ENCODE data around the gene SLAMF1. TPM values are rescaled to one million over a fixed set of nuclear protein-coding genes. Genes with fewer than 3 reads are reported as not detected.

The SLAMF1 gene
- total and polyA plus RNA-seq, 2 donors (not counting 1 experiment from before 2014, with no cell fraction given), result 20.7 to 42.3 TPM

DNA sequence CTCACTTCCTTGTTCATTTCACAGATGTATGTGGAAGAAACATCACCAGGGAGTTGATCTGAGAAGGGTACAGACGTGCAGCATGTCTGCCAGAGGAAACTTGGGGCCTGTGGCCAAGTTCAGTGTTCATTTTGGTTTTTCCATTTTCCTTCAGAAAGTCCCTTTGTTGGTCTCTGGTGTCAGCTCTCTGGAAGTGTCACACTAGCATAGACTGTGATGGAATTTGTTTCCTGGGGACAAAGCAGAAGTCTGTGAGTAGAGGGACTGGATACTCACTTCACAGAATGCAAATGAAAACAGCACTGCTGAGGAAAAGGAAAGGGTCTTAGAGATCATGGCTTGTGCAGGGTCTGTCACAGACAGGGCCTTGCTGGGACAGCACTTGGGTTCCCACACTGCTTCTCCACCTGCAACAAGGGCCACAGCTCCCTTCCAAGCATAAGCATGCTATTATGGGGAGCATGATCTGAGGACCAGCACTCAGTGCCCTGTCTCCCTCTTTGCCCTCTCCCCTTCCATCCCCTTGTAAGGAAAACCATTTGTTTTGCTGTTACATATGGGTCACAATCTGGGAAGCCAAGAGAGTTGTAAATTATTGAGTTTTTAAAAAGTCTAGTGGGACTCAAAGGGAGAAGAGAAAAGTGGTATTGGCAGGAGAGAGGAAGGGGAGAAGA, 36.1 kb downstream of the SLAMF1 start:
- Histone ChIP-seq H3K27ac (ENCODE audit: low read length in 2 of 2) (peak overlapping the region in 1 of 2 donors; percentile 36), H3K27me3 (replicated peaks in 1 of 4; ENCODE audit: control extremely low read depth in 1 of 4, control insufficient read depth in 3 of 4, insufficient read depth in 4 of 4, low read length in 3 of 4) (no peaks in the 10 kb centered on the region), H3K9me3 (ENCODE audit: control extremely low read depth in 1 of 3, control insufficient read depth in 2 of 3, insufficient read depth in 1 of 3, low read length in 2 of 3) (peaks cover 0 to 6% (median 0%) of the 10 kb centered on the region in 3 donors), H3K36me3 (replicated peaks in 1 of 2; ENCODE audit: control extremely low read depth in 1 of 2, control insufficient read depth in 1 of 2, extremely low read depth in 1 of 2, insufficient read depth in 2 of 2, low read length in 1 of 2) (peaks cover 0 to 76% of the 10 kb centered on the region in 2 experiments), H4K20me1 (ENCODE audit: control insufficient read depth, insufficient read depth, low read length, poor library complexity, severe bottlenecking) (no peaks in the 10 kb centered on the region), H3K79me2 (ENCODE audit: control insufficient read depth, insufficient read depth, low read length) (peaks cover 8% of the 10 kb centered on the region), H2AFZ (ENCODE audit: insufficient read depth, low read depth, low read length, poor library complexity, severe bottlenecking) (no peak overlapping the region), H3K9ac (ENCODE audit: low read length) (no peak overlapping the region), H3K4me3 (ENCODE audit: control extremely low read depth in 1 of 5, extremely low read depth in 1 of 5, insufficient read depth in 1 of 5, low read depth in 2 of 5, low read length in 4 of 5) (no peak overlapping the region), H3K4me2 (replicated peaks; ENCODE audit: low read depth, low read length, poor library complexity, severe bottlenecking) (no peak overlapping the region), H3K4me1 (ENCODE audit: control insufficient read depth in 2 of 2, insufficient read depth in 2 of 2, low read length in 2 of 2) (peaks cover 20 to 22% of the 10 kb centered on the region in 2 donors)
- H3K27ac Mint-ChIP-seq, result peak overlapping the region; percentile 21
- WGBS (ENCODE audit: insufficient coverage), result 0% methylated on average over 1 of the region's 1 CpG
- DNase-seq (no peak), ATAC-seq (ENCODE audit: low read depth) (no peak)
- ChIA-PET POLR2A (no interaction called here), CTCF (interaction anchor here (1.0 to 10.6 kb wide), 12 partner anchors 7 to 258 kb away, joined by 3 to 233 read pairs (median 6); partner anchors contain the start of gene SLAMF1)
- no peaks in the 10 kb centered on the region for H3K27me3 Mint-ChIP-seq
- intact Hi-C loops (cut with micrococcal nuclease), result no loop called here
- H3K4me3 Mint-ChIP-seq, result no peak overlapping the region
- peaks cover 30% of the 10 kb centered on the region for H3K4me1 Mint-ChIP-seq
- TF ChIP-seq, protein P1, sequence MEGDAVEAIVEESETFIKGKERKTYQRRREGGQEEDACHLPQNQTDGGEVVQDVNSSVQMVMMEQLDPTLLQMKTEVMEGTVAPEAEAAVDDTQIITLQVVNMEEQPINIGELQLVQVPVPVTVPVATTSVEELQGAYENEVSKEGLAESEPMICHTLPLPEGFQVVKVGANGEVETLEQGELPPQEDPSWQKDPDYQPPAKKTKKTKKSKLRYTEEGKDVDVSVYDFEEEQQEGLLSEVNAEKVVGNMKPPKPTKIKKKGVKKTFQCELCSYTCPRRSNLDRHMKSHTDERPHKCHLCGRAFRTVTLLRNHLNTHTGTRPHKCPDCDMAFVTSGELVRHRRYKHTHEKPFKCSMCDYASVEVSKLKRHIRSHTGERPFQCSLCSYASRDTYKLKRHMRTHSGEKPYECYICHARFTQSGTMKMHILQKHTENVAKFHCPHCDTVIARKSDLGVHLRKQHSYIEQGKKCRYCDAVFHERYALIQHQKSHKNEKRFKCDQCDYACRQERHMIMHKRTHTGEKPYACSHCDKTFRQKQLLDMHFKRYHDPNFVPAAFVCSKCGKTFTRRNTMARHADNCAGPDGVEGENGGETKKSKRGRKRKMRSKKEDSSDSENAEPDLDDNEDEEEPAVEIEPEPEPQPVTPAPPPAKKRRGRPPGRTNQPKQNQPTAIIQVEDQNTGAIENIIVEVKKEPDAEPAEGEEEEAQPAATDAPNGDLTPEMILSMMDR (IDR thresholded peaks at IDR 0.05), result no peak
- TF ChIP-seq EZH2 (IDR thresholded peaks at IDR 0.05; ENCODE audit: borderline replicate concordance, insufficient read depth, low read depth, low read length, poor library complexity, severe bottlenecking), result no peak
- no peaks in the 10 kb centered on the region for H3K9me3 Mint-ChIP-seq (ENCODE audit: insufficient read depth)

DNA sequence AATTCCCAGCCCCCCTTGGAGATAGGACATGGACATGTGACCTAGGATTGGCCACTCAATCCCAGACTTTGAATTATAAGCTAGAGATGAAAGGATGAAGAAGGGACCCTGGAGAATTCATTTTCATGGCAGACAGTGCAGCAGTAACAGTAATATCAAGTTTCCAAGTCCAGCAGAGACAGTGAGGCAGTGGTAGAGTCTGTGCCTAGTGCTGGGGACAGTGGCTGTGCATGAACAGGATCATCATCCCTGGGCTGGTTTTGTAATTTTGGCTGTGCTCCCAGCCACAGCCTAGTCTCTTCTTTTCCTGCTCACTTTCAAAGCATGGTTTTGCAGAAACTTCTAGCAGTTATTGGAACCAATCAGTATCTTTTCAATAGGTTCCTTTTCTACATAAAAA, 37.9 kb downstream of the SLAMF1 start:
- Histone ChIP-seq H3K9ac (ENCODE audit: low read length) (no peak overlapping the region), H3K4me1 (ENCODE audit: control insufficient read depth in 2 of 2, insufficient read depth in 2 of 2, low read length in 2 of 2) (peaks cover 20 to 28% of the 10 kb centered on the region in 2 donors), H3K79me2 (ENCODE audit: control insufficient read depth, insufficient read depth, low read length) (peaks cover 8% of the 10 kb centered on the region), H3K27ac (ENCODE audit: low read length in 2 of 2) (no peak overlapping the region), H4K20me1 (ENCODE audit: control insufficient read depth, insufficient read depth, low read length, poor library complexity, severe bottlenecking) (no peaks in the 10 kb centered on the region), H3K9me3 (ENCODE audit: control extremely low read depth in 1 of 3, control insufficient read depth in 2 of 3, insufficient read depth in 1 of 3, low read length in 2 of 3) (peaks cover 4 to 10% (median 7%) of the 10 kb centered on the region in 3 donors), H2AFZ (ENCODE audit: insufficient read depth, low read depth, low read length, poor library complexity, severe bottlenecking) (no peak overlapping the region), H3K4me3 (ENCODE audit: control extremely low read depth in 1 of 5, extremely low read depth in 1 of 5, insufficient read depth in 1 of 5, low read depth in 2 of 5, low read length in 4 of 5) (no peak overlapping the region), H3K4me2 (replicated peaks; ENCODE audit: low read depth, low read length, poor library complexity, severe bottlenecking) (no peak overlapping the region), H3K27me3 (replicated peaks in 1 of 4; ENCODE audit: control extremely low read depth in 1 of 4, control insufficient read depth in 3 of 4, insufficient read depth in 4 of 4, low read length in 3 of 4) (no peaks in the 10 kb centered on the region), H3K36me3 (replicated peaks in 1 of 2; ENCODE audit: control extremely low read depth in 1 of 2, control insufficient read depth in 1 of 2, extremely low read depth in 1 of 2, insufficient read depth in 2 of 2, low read length in 1 of 2) (peaks cover 0 to 63% of the 10 kb centered on the region in 2 experiments)
- Mint-ChIP-seq H3K9me3 (ENCODE audit: insufficient read depth) (peaks cover 2% of the 10 kb centered on the region), H3K4me3 (no peak overlapping the region), H3K27me3 (no peaks in the 10 kb centered on the region), H3K27ac (peak overlapping the region; percentile 65), H3K4me1 (peaks cover 32% of the 10 kb centered on the region)
- ATAC-seq (ENCODE audit: low read depth) (no peak), DNase-seq (no peak)
- TF ChIP-seq, protein P1 (IDR thresholded peaks at IDR 0.05), result no peak
- TF ChIP-seq EZH2 (IDR thresholded peaks at IDR 0.05; ENCODE audit: borderline replicate concordance, insufficient read depth, low read depth, low read length, poor library complexity, severe bottlenecking), result no peak
- ChIA-PET POLR2A (no interaction called here), CTCF (interaction anchor here (0.9 to 10.6 kb wide), 18 partner anchors 9 to 318 kb away, joined by 3 to 233 read pairs (median 4); partner anchors contain the start of gene SLAMF1)
- intact Hi-C loops (cut with micrococcal nuclease), result loop anchor here (5.0 kb wide), 2 partner anchors 122 to 267 kb away; partner anchors contain the start of genes COPA and NCSTN
